ENCODE results near the gene LSS.

GRCh38 chr21:46218906-46219590 is 9.5 kb downstream of the LSS start:
- TF ChIP-seq LARP7 (IDR thresholded peaks at IDR 0.05) = no peak
- TF ChIP-seq POLR2AphosphoS5 (IDR thresholded peaks at IDR 0.05; ENCODE audit: low read length) = no peak
- TF ChIP-seq CTCF (IDR thresholded peaks at IDR 0.05 in 2 of 3, conservative IDR thresholded peaks at IDR 0.05 in 1 of 3; ENCODE audit: control insufficient read depth in 2 of 3, extremely low read depth in 1 of 3, insufficient read depth in 1 of 3, low read depth in 3 of 3, low read length in 3 of 3) = no peak
- no peak for TF ChIP-seq ZNF687 (IDR thresholded peaks at IDR 0.05)
- no peak for TF ChIP-seq TCF7 (IDR thresholded peaks at IDR 0.05; ENCODE audit: borderline replicate concordance)
- TF ChIP-seq ZZZ3 (IDR thresholded peaks at IDR 0.05; ENCODE audit: control insufficient read depth, insufficient read length, low read depth) = no peak
- no peak for TF ChIP-seq ESRRA (IDR thresholded peaks at IDR 0.05; ENCODE audit: low read length)
- TF ChIP-seq ETV6 (conservative IDR thresholded peaks at IDR 0.05 in 1 of 2, IDR thresholded peaks at IDR 0.05 in 1 of 2; ENCODE audit: borderline replicate concordance in 1 of 2, low read depth in 1 of 2) = no peak
- no peak for TF ChIP-seq SP1 (IDR thresholded peaks at IDR 0.05; ENCODE audit: low read depth, low read length)
- no peak for TF ChIP-seq RAD21 (IDR thresholded peaks at IDR 0.05; ENCODE audit: insufficient read depth, low read depth, low read length)
- no peak for TF ChIP-seq ELK1 (IDR thresholded peaks at IDR 0.05; ENCODE audit: low read depth, low read length)

Measured in GM12878 (cell line).